ENCODE results near the gene ITFG2.

ITFG2 gene

GRCh38 chr12:2857021-2857431, 44.6 kb downstream of the ITFG2 start, which contains the start of gene TEX52:
TEX52 (minus strand) TSS chr12:2857039; CDS start chr12:2857026, 13 bp downstream.
- no peak within 1 kb of the TSS for H3K9ac ChIP-seq (ENCODE audit: low read length)
- H3K4me2 ChIP-seq (ENCODE audit: low read length) = no peak within 1 kb of the TSS
- H3K9me2 ChIP-seq (ENCODE audit: low read depth, low read length) = no peaks in the 10 kb centered on the region
- no peak for TF ChIP-seq CTCF (IDR thresholded peaks at IDR 0.05; ENCODE audit: low read length)
- TF ChIP-seq EZH2 (IDR thresholded peaks at IDR 0.05; ENCODE audit: borderline replicate concordance, low read length) = no peak
- no peaks in the 10 kb centered on the region for H3K9me3 ChIP-seq (ENCODE audit: low read length)
- no peak within 1 kb of the TSS for H2AFZ ChIP-seq (ENCODE audit: low read length)
- no peak within 1 kb of the TSS for H3K4me3 ChIP-seq (ENCODE audit: low read depth, low read length, poor library complexity, severe bottlenecking)
- no peaks in the 10 kb centered on the region for H3F3A ChIP-seq (ENCODE audit: insufficient read depth, low read length)
- no peak within 1 kb of the TSS for H3K27ac ChIP-seq (ENCODE audit: low read depth, low read length, poor library complexity, severe bottlenecking)
- H3K4me1 ChIP-seq (ENCODE audit: insufficient read depth, low read length, severe bottlenecking) = no peaks in the 10 kb centered on the region
- peaks cover 36% of the 10 kb centered on the region for H3K36me3 ChIP-seq (ENCODE audit: insufficient read depth, low read length)
- no peaks in the 10 kb centered on the region for H3K27me3 ChIP-seq (ENCODE audit: insufficient read depth, low read length)
- H3K79me2 ChIP-seq (ENCODE audit: insufficient read depth, low read length) = no peaks in the 10 kb centered on the region
- no peaks in the 10 kb centered on the region for H4K20me1 ChIP-seq (ENCODE audit: insufficient read depth, low read length)

- no peaks in the 10 kb centered on the region for H4K20me1 ChIP-seq (ENCODE audit: insufficient read depth, low read length)
- no peak overlapping the region for H3K4me3 ChIP-seq (ENCODE audit: low read depth, low read length, poor library complexity, severe bottlenecking)
- H3K9ac ChIP-seq (ENCODE audit: low read length) = no peak overlapping the region
- H3K4me1 ChIP-seq (ENCODE audit: insufficient read depth, low read length, severe bottlenecking) = no peaks in the 10 kb centered on the region
- no peaks in the 10 kb centered on the region for H3K27me3 ChIP-seq (ENCODE audit: insufficient read depth, low read length)
- no peak overlapping the region for H2AFZ ChIP-seq (ENCODE audit: low read length)
- no peak overlapping the region for H3K27ac ChIP-seq (ENCODE audit: low read depth, low read length, poor library complexity, severe bottlenecking)
- H3K4me2 ChIP-seq (ENCODE audit: low read length) = no peak overlapping the region
- H3K9me3 ChIP-seq (ENCODE audit: low read length) = no peaks in the 10 kb centered on the region
- TF ChIP-seq EZH2 (IDR thresholded peaks at IDR 0.05; ENCODE audit: borderline replicate concordance, low read length) (no peak), CTCF (IDR thresholded peaks at IDR 0.05; ENCODE audit: low read length) (no peak)
- peaks cover 41% of the 10 kb centered on the region for H3K36me3 ChIP-seq (ENCODE audit: insufficient read depth, low read length)
- no peaks in the 10 kb centered on the region for H3K9me2 ChIP-seq (ENCODE audit: low read depth, low read length)
- H3F3A ChIP-seq (ENCODE audit: insufficient read depth, low read length) = no peaks in the 10 kb centered on the region
- H3K79me2 ChIP-seq (ENCODE audit: insufficient read depth, low read length) = no peaks in the 10 kb centered on the region
These were observed 45.1 kb downstream of the ITFG2 start for GRCh38 chr12:2857576-2857975.

GRCh38 chr12:2858334-2858733, 45.9 kb downstream of the ITFG2 start:
- TF ChIP-seq EZH2 (IDR thresholded peaks at IDR 0.05; ENCODE audit: borderline replicate concordance, low read length) (no peak), CTCF (IDR thresholded peaks at IDR 0.05; ENCODE audit: low read length) (no peak)
- no peaks in the 10 kb centered on the region for H3K79me2 ChIP-seq (ENCODE audit: insufficient read depth, low read length)
- no peaks in the 10 kb centered on the region for H3F3A ChIP-seq (ENCODE audit: insufficient read depth, low read length)
- H4K20me1 ChIP-seq (ENCODE audit: insufficient read depth, low read length) = no peaks in the 10 kb centered on the region
- H2AFZ ChIP-seq (ENCODE audit: low read length) = no peak overlapping the region
- H3K36me3 ChIP-seq (ENCODE audit: insufficient read depth, low read length) = peaks cover 49% of the 10 kb centered on the region
- no peaks in the 10 kb centered on the region for H3K4me1 ChIP-seq (ENCODE audit: insufficient read depth, low read length, severe bottlenecking)
- no peak overlapping the region for H3K4me3 ChIP-seq (ENCODE audit: low read depth, low read length, poor library complexity, severe bottlenecking)
- no peaks in the 10 kb centered on the region for H3K27me3 ChIP-seq (ENCODE audit: insufficient read depth, low read length)
- no peak overlapping the region for H3K4me2 ChIP-seq (ENCODE audit: low read length)
- no peaks in the 10 kb centered on the region for H3K9me3 ChIP-seq (ENCODE audit: low read length)
- no peaks in the 10 kb centered on the region for H3K9me2 ChIP-seq (ENCODE audit: low read depth, low read length)
- no peak overlapping the region for H3K9ac ChIP-seq (ENCODE audit: low read length)
- H3K27ac ChIP-seq (ENCODE audit: low read depth, low read length, poor library complexity, severe bottlenecking) = no peak overlapping the region
